HG03354 (cell line): ENCODE measurements around the gene AMOTL1.

ENCODE experiments used
- ATAC-seq: cut with Tn5 transposase; IDR thresholded peaks from one replicate; pipeline ENCODE4 v1.9.1; 2021; ENCODE audit warnings: mild to moderate bottlenecking; ENCODE audit not compliant: unreplicated experiment, poor library complexity, severe bottlenecking

The AMOTL1 gene

GRCh38 chr11:94866936-94867795 lies 99.0 kb downstream of the AMOTL1 start:
- ATAC-seq, result no peak

- no peak for ATAC-seq
Measured at GRCh38 chr11:94868468-94868867, 100.3 kb downstream of the AMOTL1 start.

GRCh38 chr11:94869186-94869585 lies 101.0 kb downstream of the AMOTL1 start:
- ATAC-seq, result no peak

- no peak for ATAC-seq
Measured at GRCh38 chr11:94870422-94870821, 102.3 kb downstream of the AMOTL1 start.

- ATAC-seq, result no peak
Measured at GRCh38 chr11:94871491-94872185, 103.5 kb downstream of the AMOTL1 start.

GRCh38 chr11:94873916-94874540 lies 105.9 kb downstream of the AMOTL1 start:
- no peak for ATAC-seq

- peak; percentile 12 for ATAC-seq
Measured at GRCh38 chr11:94876222-94876621, 108.1 kb downstream of the AMOTL1 start.

- peak; percentile 94 for ATAC-seq
Measured at GRCh38 chr11:94876645-94877442, 108.7 kb downstream of the AMOTL1 start.

- no peak for ATAC-seq
Measured at GRCh38 chr11:94877443-94878200, 109.5 kb downstream of the AMOTL1 start.

GRCh38 chr11:94879006-94879405 lies 110.8 kb downstream of the AMOTL1 start:
- no peak for ATAC-seq

GRCh38 chr11:94880216-94880615 lies 112.1 kb downstream of the AMOTL1 start:
- ATAC-seq, result no peak

GRCh38 chr11:94882931-94883330 lies 114.8 kb downstream of the AMOTL1 start:
- ATAC-seq, result no peak

GRCh38 chr11:94883878-94884277 lies 115.7 kb downstream of the AMOTL1 start:
- no peak for ATAC-seq

- ATAC-seq, result no peak
Measured at GRCh38 chr11:94884376-94884775, 116.2 kb downstream of the AMOTL1 start.

GRCh38 chr11:94885133-94885532 lies 117.0 kb downstream of the AMOTL1 start:
- peak; percentile 89 for ATAC-seq

- no peak for ATAC-seq
Measured at GRCh38 chr11:94885581-94885980, 117.4 kb downstream of the AMOTL1 start.

- no peak for ATAC-seq
Measured at GRCh38 chr11:94888204-94888603, 120.0 kb downstream of the AMOTL1 start.

- ATAC-seq, result no peak
Measured at GRCh38 chr11:94895451-94895850, 127.3 kb downstream of the AMOTL1 start.

GRCh38 chr11:94895971-94896370 lies 127.8 kb downstream of the AMOTL1 start:
- no peak for ATAC-seq
